SHP77 treated with DMSO at 0.1 percent for 48 hours (cell line): Measurements from ENCODE around the gene COMMD9.

ENCODE experiments used
- DNase-seq: peaks from one replicate; lab custom pipeline; 2025; lab: John Stamatoyannopoulos, UW

COMMD9 gene

GRCh38 chr11:36257351-36257750 lies 31.9 kb downstream of the COMMD9 start:
- DNase-seq = no peak

- DNase-seq = no peak
Measured at GRCh38 chr11:36254713-36255112, 34.5 kb downstream of the COMMD9 start.

- no peak for DNase-seq
Measured at GRCh38 chr11:36253238-36253637, 36.0 kb downstream of the COMMD9 start.

- DNase-seq = no peak
Measured at GRCh38 chr11:36251823-36252222, 37.4 kb downstream of the COMMD9 start.

GRCh38 chr11:36249246-36249645 lies 40.0 kb downstream of the COMMD9 start:
- no peak for DNase-seq

GRCh38 chr11:36248436-36248835 lies 40.8 kb downstream of the COMMD9 start:
- DNase-seq = no peak

- DNase-seq = no peak
Measured at GRCh38 chr11:36247493-36247892, 41.7 kb downstream of the COMMD9 start.

GRCh38 chr11:36243641-36244040 lies 45.6 kb downstream of the COMMD9 start:
- no peak for DNase-seq

- no peak for DNase-seq
Measured at GRCh38 chr11:36241497-36241896, 47.7 kb downstream of the COMMD9 start.

- no peak for DNase-seq
Measured at GRCh38 chr11:36240801-36241200, 48.4 kb downstream of the COMMD9 start.

- DNase-seq = no peak
Measured at GRCh38 chr11:36240173-36240572, 49.1 kb downstream of the COMMD9 start.

- no peak for DNase-seq
Measured at GRCh38 chr11:36239636-36240035, 49.6 kb downstream of the COMMD9 start.

- DNase-seq = no peak
Measured at GRCh38 chr11:36238881-36239280, 50.3 kb downstream of the COMMD9 start.

GRCh38 chr11:36238036-36238631 lies 51.1 kb downstream of the COMMD9 start:
- DNase-seq = no peak

GRCh38 chr11:36237391-36237790 lies 51.8 kb downstream of the COMMD9 start:
- DNase-seq = no peak

GRCh38 chr11:36235750-36236149 lies 53.5 kb downstream of the COMMD9 start:
- no peak for DNase-seq

- DNase-seq = no peak
Measured at GRCh38 chr11:36234825-36235224, 54.4 kb downstream of the COMMD9 start.

GRCh38 chr11:36233204-36233603 lies 56.0 kb downstream of the COMMD9 start:
- DNase-seq = no peak

GRCh38 chr11:36230779-36231699 lies 58.2 kb downstream of the COMMD9 start:
- no peak for DNase-seq

- DNase-seq = no peak
Measured at GRCh38 chr11:36229091-36229705, 60.0 kb downstream of the COMMD9 start.

- DNase-seq = no peak
Measured at GRCh38 chr11:36228689-36229088, 60.5 kb downstream of the COMMD9 start.

- no peak for DNase-seq
Measured at GRCh38 chr11:36227044-36227443, 62.2 kb downstream of the COMMD9 start.
